Medulla oblongata (tissue), 1 donor: Measurements from ENCODE around the gene KLRC1.
"Not testable (repeated sequence)": the region's sequence is repeated elsewhere in the genome, so short reads cannot be mapped to it uniquely, and the experiment has no call there.

Experiments used
- DNase-seq: peaks from one replicate; pipeline ENCODE4 v3.0.0-alpha.2; 2015; ENCODE audit errors: extremely low spot score

KLRC1 gene

DNA sequence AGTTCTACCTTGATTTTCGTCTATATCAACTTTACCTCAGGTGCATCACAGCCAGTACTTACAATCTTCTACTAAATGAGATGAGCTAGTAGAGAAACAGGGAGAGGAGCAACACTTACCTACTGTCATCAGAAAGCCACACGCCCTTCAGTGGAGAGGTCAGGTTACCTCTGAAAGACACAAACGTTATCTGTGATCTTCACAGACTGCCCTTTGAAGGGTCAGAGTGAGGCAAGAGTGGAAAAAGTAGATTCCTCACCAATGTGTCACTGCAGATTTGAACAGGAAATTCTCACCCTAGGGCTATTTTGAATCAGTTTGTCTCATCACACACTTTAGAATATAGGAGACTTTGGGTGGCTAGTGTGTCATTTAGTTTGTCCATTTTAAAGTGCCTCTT lies 31.0 kb downstream of the KLRC1 start:
- not testable (repeated sequence) for DNase-seq

DNA sequence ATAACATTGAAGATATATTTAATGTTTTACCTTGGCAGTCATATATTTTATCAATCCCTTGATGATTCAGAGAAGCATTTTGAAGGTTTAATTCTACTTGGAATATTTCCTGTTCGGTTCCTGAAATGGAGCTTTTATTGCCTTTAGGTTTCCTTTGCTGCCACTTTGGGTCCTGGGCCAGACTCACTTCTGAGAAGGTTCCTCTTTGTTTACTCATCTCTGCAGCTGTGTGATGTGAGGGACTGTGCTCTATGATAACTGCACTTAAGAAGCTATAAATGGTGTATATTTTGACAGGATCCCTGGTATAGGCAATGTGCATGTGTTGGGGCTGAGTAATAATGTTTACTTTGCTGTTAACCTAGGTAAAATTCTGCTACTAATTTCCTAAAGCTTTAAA lies 32.8 kb downstream of the KLRC1 start, which contains the start of gene KLRC3:
Gene KLRC3 (minus strand): TSS at position 262 of the 400 bp plus-strand sequence. CDS start 45 bp downstream, at position 217.
- not testable (repeated sequence) for DNase-seq

DNA sequence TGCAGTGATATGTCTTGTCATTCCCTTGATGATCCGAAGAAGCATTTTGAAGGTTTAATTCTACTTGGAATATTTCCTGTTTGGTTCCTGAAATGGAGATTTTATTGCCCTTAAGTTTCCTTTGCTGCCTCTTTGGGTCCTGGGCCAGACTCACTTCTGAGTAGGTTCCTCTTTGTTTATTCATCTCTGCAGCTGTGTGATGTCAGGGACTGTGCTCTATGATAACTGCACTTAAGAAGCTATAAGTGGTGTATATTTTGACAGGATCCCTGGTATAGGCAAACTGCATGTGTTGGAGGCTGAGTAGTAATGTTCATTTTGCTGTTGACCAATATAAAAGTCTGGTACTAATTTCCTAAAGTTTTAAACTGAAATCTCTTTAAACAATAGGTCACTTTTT lies 43.8 kb downstream of the KLRC1 start, which contains the start of gene KLRC4:
Gene KLRC4 (minus strand): TSS at position 366 of the 400 bp plus-strand sequence. CDS start 182 bp downstream, at position 184.
- no peak for DNase-seq

DNA sequence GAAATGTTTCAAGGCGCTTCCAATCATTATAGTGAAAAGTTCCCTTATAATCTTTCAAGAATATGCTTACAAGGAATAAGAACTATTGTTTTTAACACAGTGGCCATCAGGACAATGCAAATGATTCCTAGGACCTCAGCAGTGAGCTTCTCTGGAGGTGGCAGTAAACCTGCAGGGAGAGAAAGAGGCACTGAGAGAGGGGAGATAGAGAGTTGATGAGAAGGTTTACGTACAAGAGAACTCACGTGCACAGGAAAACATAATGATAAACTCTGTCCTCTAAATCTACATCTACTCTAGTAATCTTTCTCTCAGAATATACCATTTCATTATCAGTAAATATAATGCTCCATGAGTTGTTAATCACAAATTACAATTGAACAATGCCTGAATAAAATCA lies 44.3 kb downstream of the KLRC1 start:
- no peak for DNase-seq

DNA sequence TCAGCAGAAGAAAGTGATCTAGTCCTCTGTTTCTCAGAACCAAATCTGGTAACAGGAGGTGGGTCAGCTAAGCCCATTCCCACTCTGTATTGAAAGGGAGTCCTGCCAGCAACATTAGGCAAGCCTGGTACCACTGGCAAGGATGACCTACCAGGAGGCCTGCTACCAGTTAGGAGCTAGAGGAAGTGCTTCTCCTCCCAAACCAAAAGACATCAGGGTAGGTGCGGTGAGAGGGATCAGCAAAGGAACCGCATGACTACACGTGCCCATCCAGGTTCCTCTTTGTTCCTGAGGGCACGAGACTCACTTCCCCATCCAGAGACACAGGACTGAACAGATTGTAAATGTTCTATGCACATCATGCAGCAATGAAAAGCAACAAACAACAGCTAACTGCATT lies 46.5 kb downstream of the KLRC1 start:
- no peak for DNase-seq

DNA sequence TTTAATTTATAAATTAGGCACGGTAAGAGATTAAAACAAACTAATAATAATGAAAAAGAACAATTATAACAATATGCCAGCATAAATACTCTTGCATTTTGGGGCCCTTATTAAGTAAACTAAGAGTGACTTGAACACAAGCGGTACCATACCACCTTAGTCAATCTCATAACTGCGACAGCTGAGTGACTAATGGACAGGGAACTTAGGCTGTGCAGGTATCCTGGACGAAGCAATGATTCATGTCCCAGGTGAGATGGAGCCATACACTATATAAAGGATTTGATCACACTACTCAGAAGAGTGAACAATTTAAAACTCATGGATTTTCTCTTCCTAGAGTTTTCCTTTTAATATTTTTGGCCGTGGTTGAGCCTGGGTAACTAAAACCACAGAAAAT lies 47.9 kb downstream of the KLRC1 start:
- no peak for DNase-seq

DNA sequence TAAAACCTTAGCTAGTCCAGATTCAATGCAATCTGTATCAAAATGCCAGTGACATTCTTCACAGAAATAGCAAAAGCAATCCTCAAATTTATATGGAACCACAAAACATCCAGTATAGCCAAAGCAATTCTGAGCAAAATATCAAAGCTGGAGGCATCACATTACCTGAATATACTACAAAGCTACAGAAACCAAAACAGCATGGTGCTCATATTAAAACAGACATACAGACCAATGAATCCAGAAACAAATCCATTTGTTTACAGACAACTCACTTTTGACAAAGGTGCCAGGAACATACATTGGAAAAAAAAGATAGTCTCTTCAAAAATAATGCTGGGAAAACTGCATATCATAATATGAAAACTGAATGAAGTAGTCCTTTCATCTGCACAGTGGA lies 48.4 kb downstream of the KLRC1 start:
- no peak for DNase-seq

DNA sequence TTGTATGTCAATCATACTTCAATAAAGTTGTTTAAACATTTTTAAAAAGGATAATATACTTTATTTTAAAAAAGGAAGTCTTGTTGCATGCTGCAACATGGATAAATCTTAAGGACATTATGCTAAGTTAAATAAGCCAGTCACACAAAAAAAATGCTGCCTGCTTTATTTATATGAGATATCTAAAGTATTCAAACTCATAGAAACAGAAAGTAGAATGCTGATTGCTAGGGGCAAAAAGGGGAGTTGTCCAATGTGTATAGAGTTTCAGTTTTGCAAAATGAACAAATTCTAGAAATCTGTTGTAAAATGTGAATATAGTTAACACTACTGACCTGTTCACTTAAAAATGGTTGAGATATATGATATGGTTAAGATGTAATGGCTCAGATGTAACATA lies 52.3 kb downstream of the KLRC1 start:
- DNase-seq = no peak

DNA sequence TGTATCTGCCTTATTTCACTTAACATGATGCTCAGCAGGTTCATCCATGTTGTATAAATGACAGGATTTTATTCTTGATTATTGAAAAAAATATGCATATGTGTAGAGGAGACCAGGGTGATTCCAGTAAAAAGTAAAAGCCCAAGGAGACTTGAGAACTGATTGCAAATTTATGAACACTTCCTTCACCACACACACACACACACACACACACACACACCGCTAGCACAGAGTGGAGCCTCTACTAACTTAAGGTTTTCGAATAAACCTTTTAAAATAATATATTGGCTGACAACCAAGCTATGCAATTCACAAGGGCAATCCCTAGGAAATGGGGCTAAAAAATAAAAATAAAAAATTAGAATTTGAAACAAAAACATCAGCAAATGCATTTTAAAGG lies 55.0 kb downstream of the KLRC1 start:
- no peak for DNase-seq

DNA sequence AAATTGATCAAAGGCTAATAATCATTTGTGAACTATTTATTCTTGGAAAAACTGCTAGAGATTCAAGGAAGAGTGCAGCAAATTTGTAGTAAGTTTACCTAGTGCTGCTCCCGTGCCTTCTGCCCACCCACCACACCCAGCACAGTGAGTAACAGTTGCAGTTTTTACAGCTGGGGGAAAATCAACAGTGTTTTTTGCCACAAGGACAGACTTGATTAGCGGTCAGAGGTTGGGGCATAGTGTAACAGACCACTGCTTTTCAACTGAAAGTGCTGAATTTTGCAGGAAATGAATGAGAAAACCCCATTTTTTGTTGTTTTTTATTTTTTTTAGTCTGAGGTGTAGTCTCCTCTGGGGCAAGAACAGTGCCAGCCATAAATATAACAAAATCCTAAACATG lies 55.9 kb downstream of the KLRC1 start:
- DNase-seq = no peak

DNA sequence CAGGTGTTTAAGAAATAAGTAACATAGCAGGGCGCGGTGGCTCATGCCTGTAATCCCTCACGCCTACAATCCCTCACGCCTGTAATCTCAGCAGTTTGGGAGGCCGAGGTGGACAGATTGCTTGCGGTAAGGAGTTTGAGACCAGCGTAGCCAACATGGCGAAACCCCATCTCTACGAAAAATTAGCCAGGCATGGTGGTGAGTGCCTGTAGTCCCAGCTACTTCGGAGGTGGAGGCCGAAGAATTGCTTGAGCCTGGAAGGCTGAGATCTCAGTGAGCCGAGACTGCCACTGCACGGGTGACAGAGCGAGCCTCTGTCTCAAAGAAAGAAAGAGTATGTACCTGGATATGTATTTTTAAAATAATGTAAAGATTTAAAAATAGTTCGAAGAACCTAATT lies 57.0 kb downstream of the KLRC1 start:
- DNase-seq = not testable (repeated sequence)
